Stimulated activated CD4-positive, alpha-beta T cell treated with anti-CD3 and anti-CD28 coated beads, TNF-alpha, amount 100 ng/mL, for 24 hours (primary cell): ENCODE data around the gene ITSN1.
"Not testable (repeated sequence)": the region's sequence is repeated elsewhere in the genome, so short reads cannot be mapped to it uniquely, and the experiment has no call there.

Source experiments
- DNase-seq, 3 experiments: peaks; one replicate each; pipeline ENCODE4 v3.0.0-alpha.2; 2020; ENCODE audit warnings: low read depth in 3 of 3

The ITSN1 gene

DNA sequence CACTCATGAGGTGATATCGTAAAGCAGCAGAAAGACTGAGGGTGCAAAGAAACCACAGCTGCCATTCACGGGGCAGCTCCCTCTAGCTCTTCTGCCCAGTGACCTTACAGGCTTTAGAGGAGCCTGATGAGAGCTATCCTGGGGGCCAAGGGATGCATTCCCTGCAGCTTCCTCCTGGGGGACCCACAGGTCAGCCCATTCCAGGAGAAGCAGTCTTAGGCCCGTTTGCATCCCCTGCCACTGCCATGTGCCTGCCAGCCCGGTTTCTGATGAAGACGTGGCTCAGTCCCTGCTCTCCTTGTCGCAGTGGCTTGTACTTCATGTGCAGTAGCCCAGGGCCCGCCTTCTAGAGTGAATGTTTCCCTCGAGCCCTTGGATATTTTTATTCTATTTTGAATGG, 250.6 kb downstream of the ITSN1 start:
- DNase-seq: no peak

DNA sequence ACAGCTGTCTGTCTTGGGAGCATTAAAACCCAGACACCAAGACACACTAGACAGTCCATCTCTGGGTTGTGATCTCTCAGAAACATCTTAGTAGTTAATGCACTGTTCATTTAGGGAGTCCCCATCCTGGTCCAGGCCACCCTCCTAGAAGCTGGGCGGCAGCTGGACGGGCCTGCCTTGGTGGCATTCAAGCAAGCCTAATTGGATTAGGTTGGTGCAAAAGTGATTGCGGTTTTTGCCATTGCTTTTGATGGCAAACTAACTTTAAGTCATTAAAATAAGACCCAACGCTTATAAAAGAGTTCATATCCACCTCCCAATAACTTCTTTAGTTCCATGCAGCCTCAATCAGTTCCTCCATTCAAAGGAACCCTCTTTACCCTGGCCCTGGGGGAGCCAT, 251.6 kb downstream of the ITSN1 start:
- DNase-seq: no peak

DNA sequence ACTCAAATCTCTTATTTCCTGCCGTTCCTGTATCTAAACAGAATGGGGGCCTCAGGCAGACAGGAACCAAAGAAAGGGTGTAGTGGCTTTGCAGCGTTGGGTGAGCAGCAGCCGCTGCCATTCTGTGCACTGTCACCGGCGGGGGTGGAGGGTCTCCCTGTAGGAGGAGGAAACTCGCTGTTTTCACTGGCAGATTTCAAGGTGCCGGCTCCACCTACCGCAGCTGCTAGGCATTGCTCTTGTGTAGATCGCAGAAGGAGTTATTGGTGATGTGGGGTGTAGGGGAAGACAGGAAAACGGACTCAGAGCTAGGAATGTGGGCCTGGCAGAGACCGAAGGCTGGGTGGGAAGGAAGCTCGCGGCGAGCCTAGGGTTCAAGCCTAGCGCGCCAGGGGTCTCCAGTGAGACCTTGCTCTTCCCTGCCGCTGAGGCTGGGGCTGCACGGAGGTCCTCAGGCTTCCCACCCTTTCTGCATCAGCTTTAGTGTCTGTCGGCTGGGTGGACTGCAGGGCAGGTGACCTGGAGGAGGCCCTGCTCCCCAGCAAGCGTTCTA, 252.5 kb downstream of the ITSN1 start:
- peak; percentile 44 to 69 (median 46) for DNase-seq

DNA sequence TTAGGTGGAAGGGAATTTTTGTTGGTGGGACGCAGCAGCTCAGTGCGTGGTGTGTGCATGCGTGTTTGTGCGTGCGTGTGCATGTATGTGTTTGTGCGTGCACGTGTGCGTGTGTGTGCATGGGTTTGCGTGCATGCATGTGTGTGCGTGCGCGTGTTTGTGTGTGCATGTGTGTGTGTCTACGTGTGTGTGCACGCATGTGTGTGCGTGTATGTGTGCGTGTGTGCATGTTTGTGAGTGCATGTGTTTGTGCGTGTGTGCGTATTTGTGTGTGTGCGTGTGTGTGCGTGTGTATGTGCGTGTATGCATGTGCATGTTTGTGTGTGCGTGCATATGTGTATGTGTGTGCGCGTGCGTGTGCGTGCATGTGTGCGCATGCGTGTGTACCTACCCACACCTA, 253.1 kb downstream of the ITSN1 start:
- no peak for DNase-seq

DNA sequence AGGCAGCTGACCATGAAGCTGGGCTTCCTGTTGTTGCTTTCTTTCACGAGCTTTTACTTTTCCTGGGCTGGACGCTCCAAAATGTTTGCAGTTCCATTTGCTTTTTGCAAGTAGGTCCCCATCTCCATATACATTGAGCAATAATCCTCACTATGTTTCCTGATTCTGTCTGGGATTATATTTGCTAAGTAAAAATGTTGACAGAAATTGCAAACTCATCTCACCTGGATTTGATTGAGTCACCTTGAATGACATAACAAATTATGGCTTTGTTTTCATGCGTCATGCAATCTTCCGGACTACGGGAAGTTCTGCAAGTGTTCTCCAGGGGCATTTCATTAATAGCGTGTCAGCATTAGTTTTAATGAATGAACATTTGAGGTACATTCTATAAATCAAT, 254.4 kb downstream of the ITSN1 start:
- no peak for DNase-seq

DNA sequence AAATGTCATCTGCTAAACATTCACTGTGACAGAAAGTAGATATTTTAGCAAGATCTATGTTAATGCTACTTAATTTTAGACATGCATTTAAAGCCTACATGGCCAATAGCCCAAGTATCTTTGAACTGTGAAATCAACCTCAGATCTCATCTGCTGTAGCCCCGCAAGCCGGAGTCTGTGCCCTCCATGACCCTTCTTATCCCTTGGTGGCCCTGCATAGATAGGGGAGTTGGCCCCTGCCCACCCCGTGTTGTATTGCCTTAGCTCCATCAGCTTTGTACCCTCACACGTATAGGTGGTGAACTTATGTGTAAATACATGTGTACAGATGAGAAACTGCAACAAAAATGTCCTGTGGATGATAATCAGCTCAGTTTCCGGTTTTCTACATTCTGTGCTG, 254.8 kb downstream of the ITSN1 start:
- DNase-seq: no peak

DNA sequence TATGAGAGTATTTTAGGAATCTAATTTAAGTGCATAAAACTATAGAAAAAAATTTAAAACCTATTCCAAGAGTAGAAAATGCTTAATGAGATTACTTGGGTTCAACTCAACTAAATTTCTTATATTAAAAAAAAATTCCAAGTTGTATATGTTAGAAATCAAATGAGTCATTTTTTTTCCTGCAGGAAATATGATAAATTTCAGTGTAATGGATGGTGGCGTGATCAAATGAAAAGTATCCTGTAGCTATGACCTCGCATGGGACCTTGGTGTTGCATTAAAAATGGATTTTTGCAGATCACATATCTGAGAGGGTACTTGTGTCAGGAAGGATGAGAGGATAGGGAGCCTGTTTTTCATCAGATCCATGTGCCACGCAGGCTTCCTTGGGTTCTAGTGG, 255.4 kb downstream of the ITSN1 start:
- no peak for DNase-seq

DNA sequence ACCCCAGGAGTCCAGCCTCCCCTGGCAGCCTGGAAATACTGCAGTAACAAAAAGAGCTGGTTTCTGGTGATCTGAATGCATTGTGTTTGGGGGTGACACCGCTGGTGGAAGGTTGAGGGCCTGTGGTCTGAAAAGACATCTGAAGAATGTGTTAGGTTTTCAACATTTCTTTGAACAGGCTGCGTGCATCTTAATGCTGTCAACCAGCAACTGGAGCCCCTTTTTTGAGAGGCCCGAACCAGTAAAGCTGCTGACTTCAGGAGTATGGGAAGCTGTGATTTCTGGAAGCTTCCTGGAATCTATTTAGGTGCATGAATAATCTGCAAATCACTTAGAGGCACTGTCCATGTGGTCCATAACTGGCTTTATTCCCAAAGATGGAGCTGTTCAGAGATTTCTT, 256.3 kb downstream of the ITSN1 start:
- DNase-seq: no peak

DNA sequence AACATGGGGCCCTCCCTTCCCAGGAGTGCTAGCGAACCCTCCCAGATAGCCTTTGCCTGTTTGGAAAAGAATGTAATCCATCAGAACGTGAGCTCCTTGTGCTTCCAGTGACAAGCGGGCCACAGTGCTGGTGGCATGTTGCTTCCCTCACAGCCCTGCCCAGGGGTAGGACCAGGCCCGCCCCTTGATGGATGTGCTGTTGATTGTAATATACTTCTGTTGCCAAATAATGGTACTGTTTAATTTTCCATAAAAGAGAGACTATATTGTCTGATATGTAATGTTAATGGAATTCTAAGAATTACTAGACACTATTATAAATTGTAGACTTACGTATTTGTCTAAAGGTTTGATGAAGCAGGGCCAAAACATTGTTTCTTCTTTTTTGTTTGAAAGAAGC, 256.9 kb downstream of the ITSN1 start:
- DNase-seq: no peak

DNA sequence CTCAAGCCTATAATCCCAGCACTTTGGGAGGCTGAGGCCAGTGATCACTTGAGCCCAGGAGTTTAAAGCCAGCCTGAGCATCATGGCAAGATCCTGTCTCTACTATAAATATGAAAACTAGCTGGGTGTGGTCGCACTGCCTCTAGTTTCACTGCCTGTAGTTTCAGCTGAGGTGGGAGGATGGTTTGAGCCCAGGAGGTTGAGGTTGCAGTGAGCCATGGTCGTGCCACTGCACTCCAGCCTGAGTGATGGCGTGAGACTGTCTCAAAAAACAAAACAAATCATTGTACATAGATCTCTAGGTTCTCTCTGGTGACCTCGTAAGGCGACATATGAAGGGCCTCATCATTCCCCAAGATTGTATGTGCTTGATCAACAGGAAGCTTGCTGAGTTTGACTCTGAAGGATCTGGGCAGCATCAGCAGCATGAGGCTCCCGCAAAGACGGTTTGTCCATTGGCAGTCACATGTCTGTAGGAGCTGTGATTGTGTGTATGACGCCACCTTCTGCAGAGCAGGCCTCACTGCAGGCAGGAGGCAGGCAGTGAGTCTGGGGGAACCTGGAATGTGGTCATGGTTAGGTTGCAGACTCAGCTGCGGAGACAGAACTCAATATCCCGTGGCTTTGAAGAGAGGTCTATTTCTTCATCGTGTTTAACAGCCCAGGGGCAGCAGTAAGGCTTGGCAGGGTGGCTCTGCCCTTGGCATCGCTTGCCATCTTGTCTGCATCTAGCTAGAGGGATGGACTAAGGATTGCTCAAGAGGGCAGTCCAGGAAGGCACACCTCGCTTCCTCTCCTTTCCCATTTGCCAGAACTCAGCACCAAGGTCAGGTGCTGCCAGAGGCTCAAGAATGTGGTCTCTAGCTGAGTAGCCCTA, 259.3 kb downstream of the ITSN1 start:
- no peak for DNase-seq

DNA sequence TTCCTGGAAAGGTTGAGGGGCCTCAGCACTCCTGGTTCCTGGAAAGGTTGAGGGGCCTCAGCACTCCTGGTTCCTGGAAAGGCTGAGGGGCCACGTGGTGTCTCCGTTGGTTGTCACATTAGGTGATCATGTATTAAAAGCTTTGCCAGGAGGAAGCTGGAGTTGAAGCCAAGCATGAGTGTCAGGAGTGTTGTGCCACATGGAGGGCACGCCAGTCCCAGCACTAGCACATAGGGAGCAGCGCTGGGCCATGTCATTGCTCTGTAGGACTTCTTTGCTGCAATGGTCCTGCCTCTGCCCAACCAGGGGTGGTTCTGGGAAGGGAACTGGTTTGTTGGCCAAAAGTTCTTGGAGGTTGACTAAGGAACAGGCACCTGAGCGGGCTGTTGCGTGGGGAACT, 260.0 kb downstream of the ITSN1 start:
- no peak for DNase-seq

DNA sequence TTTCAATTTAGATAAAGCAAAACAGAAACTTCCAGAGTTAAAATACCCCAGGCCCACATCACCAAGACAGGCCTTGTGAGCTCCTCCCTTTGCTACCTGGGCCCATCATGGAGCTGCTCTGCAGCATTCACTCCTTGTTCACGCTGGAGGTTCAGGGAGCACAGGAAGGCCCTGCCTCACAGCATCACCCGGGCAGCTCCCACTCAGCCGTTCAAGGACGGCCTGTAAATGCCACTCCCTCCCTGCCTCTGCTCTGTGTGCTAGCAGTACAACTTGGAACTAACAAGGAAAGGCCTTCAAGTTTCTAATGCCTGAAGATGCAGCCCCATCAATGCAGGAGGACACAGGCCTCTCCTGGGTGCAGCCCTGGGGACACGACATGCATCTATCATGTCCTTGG, 261.7 kb downstream of the ITSN1 start:
- DNase-seq: no peak

DNA sequence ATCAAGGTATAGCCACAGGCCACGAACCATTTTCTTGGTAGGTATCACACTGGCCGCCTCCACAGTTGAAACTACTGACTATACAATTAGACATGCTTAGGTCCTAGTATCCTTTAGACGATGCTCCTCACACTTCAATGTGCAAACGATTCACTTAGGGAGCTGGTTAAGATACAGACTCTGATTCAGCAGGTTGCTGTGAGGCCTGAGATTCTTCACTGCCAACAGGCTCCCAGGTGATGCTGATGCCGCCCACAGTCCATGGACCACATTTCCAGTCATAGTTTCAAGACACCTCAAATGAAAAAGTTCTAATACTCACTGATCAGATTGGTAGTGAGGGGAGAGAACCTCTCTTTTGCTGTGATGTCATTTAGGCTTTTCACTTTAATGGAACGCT, 266.5 kb downstream of the ITSN1 start:
- peak in 1 of 3 experiments; percentile 41 for DNase-seq

DNA sequence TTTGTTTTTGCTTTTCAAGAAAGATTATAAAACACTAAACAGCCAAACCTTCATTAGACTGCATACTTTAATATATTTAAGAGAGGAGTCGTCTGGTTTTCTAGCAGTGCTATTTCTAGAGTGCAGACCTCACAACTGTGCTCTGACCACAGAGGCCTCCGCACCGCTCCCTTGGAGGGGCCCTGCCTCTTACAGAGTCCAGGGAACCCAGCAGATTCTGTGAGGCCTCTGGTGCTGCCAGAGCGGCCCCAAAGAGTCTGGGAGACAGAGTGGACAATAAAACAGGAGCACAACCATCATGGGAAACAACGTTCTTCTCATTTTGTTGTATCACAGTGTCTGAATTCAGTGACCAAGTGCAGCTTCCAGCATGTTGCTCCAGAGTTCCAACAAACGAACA, 267.5 kb downstream of the ITSN1 start:
- no peak for DNase-seq

DNA sequence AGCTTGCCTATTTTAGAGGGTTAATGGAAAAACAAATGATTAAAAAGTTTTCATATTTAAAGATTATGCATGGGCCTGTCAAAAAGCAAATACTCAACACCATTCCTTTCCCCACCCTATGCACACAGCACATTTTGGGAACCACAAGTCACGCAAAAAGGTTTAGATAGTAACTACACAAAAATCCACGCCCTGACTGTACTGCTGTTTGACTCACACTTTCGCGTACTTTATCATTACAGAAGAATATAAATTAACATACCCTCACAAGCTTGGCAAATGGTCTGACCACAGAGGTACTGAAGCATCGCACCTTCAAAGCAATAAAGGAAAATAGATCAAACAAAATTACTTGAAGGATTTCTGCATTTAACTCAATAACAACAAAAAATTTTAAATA, 271.9 kb downstream of the ITSN1 start:
- no peak for DNase-seq

DNA sequence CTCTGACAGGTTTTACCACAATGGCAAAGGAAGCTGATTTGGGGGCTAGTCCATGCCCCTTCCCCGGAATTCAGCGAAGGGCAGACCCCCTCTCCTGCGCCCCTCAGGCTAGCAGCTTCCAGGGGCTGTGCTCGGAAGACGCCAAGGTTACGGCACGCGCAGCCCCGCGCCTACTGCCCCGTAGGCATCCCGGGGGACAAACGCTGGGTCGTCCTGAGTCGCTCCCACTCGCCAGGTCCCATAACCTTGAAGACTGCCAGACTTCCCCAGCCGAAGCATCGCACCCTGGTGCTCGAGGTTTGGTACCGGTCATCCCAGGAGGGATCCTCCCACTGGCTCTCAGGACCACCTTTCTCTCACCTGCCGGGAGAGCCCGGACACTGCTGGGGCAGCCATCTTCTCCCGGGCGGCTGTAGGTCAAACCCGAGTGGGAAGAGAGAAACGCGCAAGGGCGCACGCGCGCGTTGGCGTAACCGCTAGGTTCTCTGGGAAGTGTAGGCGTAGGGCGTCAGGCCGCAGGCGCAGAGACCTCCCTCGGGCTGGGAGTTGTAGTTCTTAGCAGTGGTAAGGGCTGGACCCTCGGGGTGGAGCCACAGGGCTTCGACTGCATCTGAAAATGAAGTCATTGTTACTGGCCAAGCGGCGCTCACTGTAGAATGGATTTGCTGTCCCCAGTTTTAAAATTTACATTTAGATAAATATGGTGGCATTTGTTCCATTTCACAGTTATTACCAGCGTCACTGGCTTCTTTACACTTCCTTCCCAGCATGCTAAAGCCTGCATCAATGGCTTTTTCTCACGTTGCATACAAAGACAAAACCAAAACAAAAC, 273.3 kb downstream of the ITSN1 start, which contains the start of gene ATP5PO:
Gene ATP5PO (minus strand): TSS at position 437 of the 832 bp plus-strand sequence. CDS start 41 bp downstream, at position 396.
- DNase-seq: peak; percentile 92 to 97 (median 94)

DNA sequence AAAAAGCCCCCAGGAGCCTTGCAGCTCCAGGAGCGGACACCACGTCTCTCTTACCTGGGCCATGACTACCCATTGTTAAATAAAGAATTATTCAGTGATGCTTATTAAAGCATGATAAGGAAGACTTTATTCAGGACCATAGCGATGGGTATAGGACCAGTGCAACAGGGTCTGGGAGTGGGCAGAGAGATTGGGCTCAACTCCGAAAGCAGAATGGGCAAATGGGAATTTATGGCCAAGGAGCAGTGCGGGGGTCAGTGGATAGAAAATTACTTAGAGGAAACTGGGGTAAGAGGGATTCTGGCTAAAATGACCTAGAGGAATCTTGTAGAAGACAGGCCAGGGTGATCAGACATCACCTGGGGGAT, 273.9 kb downstream of the ITSN1 start:
- DNase-seq: no peak

DNA sequence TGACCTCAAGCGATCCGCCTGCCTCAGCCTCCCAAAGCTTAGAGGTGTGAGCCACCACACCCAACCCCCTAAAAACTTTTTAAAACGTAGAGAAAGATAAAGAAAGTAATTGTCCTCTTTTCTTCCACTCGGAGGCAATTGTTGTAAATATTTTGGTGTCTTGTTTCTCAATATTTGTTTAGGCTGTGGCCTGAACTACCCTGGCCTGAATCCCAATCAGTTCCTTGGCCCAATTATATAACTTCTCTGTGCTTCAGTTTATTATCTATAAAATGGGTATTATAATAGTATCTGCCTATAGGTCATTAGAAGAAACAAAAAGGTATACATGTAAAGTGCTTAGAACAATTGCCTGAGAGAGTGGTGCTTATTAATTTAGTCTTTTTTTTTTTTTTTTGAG, 275.1 kb downstream of the ITSN1 start:
- no peak for DNase-seq

DNA sequence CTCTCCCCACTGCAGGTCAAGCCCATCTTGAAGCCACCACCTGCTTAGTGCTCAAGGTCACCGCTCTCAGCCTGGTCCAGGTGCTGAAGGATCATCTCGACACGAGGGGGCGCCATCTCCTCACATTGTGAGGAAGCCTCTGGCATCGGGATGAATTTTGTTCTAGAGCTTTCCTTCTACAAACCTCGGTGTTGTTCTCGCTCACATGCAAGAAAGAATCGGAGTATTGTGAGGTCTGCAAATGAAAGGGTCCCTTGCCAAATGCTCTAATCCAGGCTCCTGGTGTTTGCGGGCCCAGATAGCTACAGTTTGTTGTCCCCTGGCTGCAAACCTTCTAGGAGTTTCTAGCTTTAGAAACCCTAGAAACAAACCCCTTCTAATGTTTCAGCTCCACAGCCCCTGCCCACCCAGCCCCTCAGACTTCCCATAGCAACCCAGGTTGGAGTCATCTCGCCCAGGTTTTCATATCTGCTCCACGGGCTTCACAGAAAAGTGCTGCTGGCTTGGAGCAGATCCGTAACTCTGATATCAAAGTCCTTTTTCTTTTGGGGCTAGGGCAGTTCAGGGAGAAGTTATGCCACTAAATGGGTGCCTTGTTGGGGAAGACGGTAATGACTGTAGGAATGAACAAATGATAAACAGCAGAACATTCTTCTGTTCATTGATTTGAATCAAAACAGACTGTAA, 281.9 kb downstream of the ITSN1 start:
- peak; percentile 78 to 87 (median 86) for DNase-seq

DNA sequence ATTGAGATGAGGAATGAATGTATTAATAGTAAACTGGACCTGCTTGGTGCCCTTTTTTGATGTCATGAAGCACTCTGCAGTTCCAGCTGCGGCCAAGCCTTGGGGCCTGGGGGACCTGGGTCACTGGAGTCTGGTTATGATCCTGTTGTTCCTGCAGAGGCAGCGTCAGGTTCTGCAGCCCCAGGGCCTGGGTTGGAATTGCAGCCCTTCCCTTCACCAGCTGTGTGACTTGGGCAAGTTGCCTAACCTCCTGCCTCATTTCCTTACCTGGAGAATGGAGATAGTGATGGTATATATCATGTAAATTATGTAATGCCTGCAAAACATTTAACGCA, 282.4 kb downstream of the ITSN1 start:
- DNase-seq: no peak

DNA sequence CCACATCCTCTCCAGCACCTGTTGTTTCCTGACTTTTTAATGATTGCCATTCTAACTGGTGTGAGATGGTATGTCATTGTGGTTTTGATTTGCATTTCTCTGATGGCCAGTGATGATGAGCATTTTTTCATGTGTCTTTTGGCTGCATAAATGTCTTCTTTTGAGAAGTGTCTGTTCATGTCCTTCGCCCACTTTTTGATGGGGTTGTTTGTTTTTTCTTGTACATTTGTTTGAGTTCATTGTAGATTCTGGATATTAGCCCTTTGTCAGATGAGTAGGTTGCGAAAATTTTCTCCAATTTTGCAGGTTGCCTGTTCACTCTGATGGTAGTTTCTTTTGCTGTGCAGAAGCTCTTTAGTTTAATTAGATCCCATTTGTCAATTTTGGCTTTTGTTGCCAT, 283.9 kb downstream of the ITSN1 start:
- not testable (repeated sequence) for DNase-seq
